Uterus (tissue), 2 donors: ENCODE results near the gene TPP2.

Source experiments
- CTCF ChIP-seq, 4 experiments: fragments of 200-600 bp in 2 of 4; fragments of 450-650 bp in 2 of 4; sonication (generic) in 2 of 4; IDR thresholded peaks; one replicate each; pipeline ENCODE4 v1.5.1; 2016 to 2019; ENCODE audit warnings: antibody characterized with exemption in 4 of 4, mild to moderate bottlenecking in 2 of 4, moderate library complexity in 1 of 4
- POLR2A ChIP-seq, 2 donors: fragments of 450-650 bp; IDR thresholded peaks; one replicate each; pipeline ENCODE4 v1.6.1; 2016; ENCODE audit warnings: antibody characterized with exemption in 2 of 2, mild to moderate bottlenecking in 1 of 2, moderate library complexity in 1 of 2

- TF ChIP-seq CTCF (IDR thresholded peaks at IDR 0.05) (no peak), POLR2A (IDR thresholded peaks at IDR 0.05) (no peak)
These were observed 86.9 kb downstream of the TPP2 start for GRCh38 chr13:102683637-102684036.
